OCI-LY7 (cell line): ENCODE data around the gene USP53.

Experiments
- CTCF ChIP-seq: fragments of 200-600 bp; sonication (generic); conservative IDR thresholded peaks from 2 replicates; pipeline ENCODE4 v1.5.1; 2014; ENCODE audit warnings: mild to moderate bottlenecking, antibody characterized with exemption, low read length, moderate library complexity, mixed read lengths
- EZH2phosphoT487 ChIP-seq: fragments of 200-600 bp; sonication (generic); IDR thresholded peaks from 2 replicates; pipeline ENCODE4 v1.6.1; 2018; ENCODE audit warnings: low read depth, borderline replicate concordance, mild to moderate bottlenecking, mixed run types, antibody characterized with exemption, low read length, moderate library complexity, mixed read lengths

- TF ChIP-seq CTCF (no peak), EZH2phosphoT487 (no peak)
Measured at GRCh38 chr4:119271361-119272085, 59.0 kb downstream of the USP53 start.
